Measurements from ENCODE around the gene DHX58. TPM values are rescaled to one million over a fixed set of nuclear protein-coding genes. Genes with fewer than 3 reads are reported as not detected.

Gene DHX58
- total and polyA plus RNA-seq, 2 of the 4 experiments (the other 2 are of a cell fraction) = 1.1 to 2.8 TPM

DNA sequence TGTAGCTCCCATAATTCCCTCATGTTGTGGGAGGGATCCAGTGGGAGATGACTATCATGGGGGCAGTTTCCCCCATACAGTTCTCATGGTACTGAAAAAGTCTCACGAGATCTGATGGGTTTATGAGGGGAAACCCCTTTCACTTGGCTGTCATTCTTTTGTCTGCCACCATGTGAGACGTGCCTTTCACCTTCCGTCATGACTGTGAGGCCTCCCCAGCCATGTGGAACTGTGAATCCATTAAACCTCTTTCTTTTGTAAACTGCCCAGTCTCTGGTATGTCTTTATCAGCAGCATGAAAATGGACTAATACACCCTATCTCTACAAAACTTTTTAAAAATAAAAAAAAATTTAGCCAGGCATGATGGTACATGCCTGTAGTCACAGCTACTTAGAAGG lies 55.9 kb downstream of the DHX58 start:
- Histone ChIP-seq H4K20me1 (ENCODE audit: insufficient read depth, low read length) (no peaks in the 10 kb centered on the region), H4K5ac (ENCODE audit: low read depth, low read length) (no peak overlapping the region), H2AFZ (replicated peaks; ENCODE audit: low read length, poor library complexity) (no peak overlapping the region), H3K4me2 (ENCODE audit: low read depth, low read length) (no peak overlapping the region), H3K18ac (ENCODE audit: low read depth, low read length) (no peak overlapping the region), H2BK5ac (ENCODE audit: low read depth, low read length, poor library complexity, severe bottlenecking) (no peak overlapping the region), H3K9me1 (ENCODE audit: insufficient read depth, low read length) (peaks cover 3% of the 10 kb centered on the region; the same call in 1 of the 2 replicates), H2AK5ac (ENCODE audit: low read depth, low read length) (no peak overlapping the region), H4K91ac (ENCODE audit: insufficient read depth, low read depth, low read length) (no peak overlapping the region), H3K4me3 (ENCODE audit: insufficient read depth, low read depth, low read length) (no peak overlapping the region), H3K27me3 (ENCODE audit: control insufficient read depth, insufficient read depth, low read length) (peaks cover 73% of the 10 kb centered on the region), H3K4me1 (ENCODE audit: control insufficient read depth, insufficient read depth, low read length) (no peaks in the 10 kb centered on the region), H2BK120ac (ENCODE audit: low read depth, low read length) (no peak overlapping the region), H3K4ac (ENCODE audit: low read depth, low read length) (no peak overlapping the region), H3K36me3 (ENCODE audit: control insufficient read depth, insufficient read depth, low read length) (no peaks in the 10 kb centered on the region), H3K27ac (ENCODE audit: insufficient read depth, low read length) (no peak overlapping the region), H3K9me3 (ENCODE audit: control insufficient read depth, insufficient read depth, low read length) (no peaks in the 10 kb centered on the region), H2AK9ac (replicated peaks; ENCODE audit: low read depth, low read length, poor library complexity) (no peak overlapping the region), H3K14ac (replicated peaks; ENCODE audit: low read depth, low read length) (no peak overlapping the region), H3K79me1 (ENCODE audit: low read depth in 1 of 2, low read length in 2 of 2) (no peaks in the 10 kb centered on the region), H3K23ac (ENCODE audit: low read depth, low read length) (no peak overlapping the region), H3K56ac (ENCODE audit: extremely low read depth, insufficient read depth, low read length) (no peak overlapping the region), H4K8ac (ENCODE audit: low read depth in 2 of 2, low read length in 2 of 2) (no peak overlapping the region), H2BK15ac (ENCODE audit: low read depth, low read length) (no peak overlapping the region), H2BK20ac (ENCODE audit: low read depth, low read length) (no peak overlapping the region), H3K9ac (ENCODE audit: low read depth, low read length) (no peak overlapping the region)
- dilution Hi-C loops (cut with HindIII; ENCODE audit: low sequenced_read_pairs, unreplicated experiment) (no loop called here), intact Hi-C loops (cut with micrococcal nuclease) (no loop called here), in situ Hi-C loops (cut with MboI; ENCODE audit: low sequenced_read_pairs) (no loop called here)
- ChIA-PET POLR2A (ENCODE audit: unreplicated experiment) (no interaction called here), CTCF (no interaction called here)
- no peak for TF ChIP-seq RCOR1 (IDR thresholded peaks at IDR 0.05; ENCODE audit: insufficient replicate concordance, low read length)
- TF ChIP-seq MAFK (IDR thresholded peaks at IDR 0.05; ENCODE audit: low read depth, low read length) = no peak
- TF ChIP-seq, protein P1, sequence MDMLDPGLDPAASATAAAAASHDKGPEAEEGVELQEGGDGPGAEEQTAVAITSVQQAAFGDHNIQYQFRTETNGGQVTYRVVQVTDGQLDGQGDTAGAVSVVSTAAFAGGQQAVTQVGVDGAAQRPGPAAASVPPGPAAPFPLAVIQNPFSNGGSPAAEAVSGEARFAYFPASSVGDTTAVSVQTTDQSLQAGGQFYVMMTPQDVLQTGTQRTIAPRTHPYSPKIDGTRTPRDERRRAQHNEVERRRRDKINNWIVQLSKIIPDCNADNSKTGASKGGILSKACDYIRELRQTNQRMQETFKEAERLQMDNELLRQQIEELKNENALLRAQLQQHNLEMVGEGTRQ (IDR thresholded peaks at IDR 0.05; ENCODE audit: low read depth, low read length) = no peak
- no peak for TF ChIP-seq MXI1 (IDR thresholded peaks at IDR 0.05; ENCODE audit: borderline replicate concordance, low read depth, low read length)
- TF ChIP-seq NFE2L2 (IDR thresholded peaks at IDR 0.05; ENCODE audit: low read depth, low read length) = no peak
- TF ChIP-seq CHD1 (IDR thresholded peaks at IDR 0.05; ENCODE audit: low read depth, low read length) = no peak
- TF ChIP-seq POLR2A (IDR thresholded peaks at IDR 0.05; ENCODE audit: low read depth, low read length) = no peak
- no peak for TF ChIP-seq SMC3 (IDR thresholded peaks at IDR 0.05; ENCODE audit: low read depth, low read length)
- no peak for TF ChIP-seq CEBPB (IDR thresholded peaks at IDR 0.05; ENCODE audit: low read depth, low read length)
- TF ChIP-seq, protein P2, sequence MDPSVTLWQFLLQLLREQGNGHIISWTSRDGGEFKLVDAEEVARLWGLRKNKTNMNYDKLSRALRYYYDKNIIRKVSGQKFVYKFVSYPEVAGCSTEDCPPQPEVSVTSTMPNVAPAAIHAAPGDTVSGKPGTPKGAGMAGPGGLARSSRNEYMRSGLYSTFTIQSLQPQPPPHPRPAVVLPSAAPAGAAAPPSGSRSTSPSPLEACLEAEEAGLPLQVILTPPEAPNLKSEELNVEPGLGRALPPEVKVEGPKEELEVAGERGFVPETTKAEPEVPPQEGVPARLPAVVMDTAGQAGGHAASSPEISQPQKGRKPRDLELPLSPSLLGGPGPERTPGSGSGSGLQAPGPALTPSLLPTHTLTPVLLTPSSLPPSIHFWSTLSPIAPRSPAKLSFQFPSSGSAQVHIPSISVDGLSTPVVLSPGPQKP (IDR thresholded peaks at IDR 0.05; ENCODE audit: borderline replicate concordance, low read depth, low read length) = no peak
- TF ChIP-seq MAZ (IDR thresholded peaks at IDR 0.05; ENCODE audit: borderline replicate concordance, low read depth, low read length) = no peak
- TF ChIP-seq, protein P3, sequence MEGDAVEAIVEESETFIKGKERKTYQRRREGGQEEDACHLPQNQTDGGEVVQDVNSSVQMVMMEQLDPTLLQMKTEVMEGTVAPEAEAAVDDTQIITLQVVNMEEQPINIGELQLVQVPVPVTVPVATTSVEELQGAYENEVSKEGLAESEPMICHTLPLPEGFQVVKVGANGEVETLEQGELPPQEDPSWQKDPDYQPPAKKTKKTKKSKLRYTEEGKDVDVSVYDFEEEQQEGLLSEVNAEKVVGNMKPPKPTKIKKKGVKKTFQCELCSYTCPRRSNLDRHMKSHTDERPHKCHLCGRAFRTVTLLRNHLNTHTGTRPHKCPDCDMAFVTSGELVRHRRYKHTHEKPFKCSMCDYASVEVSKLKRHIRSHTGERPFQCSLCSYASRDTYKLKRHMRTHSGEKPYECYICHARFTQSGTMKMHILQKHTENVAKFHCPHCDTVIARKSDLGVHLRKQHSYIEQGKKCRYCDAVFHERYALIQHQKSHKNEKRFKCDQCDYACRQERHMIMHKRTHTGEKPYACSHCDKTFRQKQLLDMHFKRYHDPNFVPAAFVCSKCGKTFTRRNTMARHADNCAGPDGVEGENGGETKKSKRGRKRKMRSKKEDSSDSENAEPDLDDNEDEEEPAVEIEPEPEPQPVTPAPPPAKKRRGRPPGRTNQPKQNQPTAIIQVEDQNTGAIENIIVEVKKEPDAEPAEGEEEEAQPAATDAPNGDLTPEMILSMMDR (conservative IDR thresholded peaks at IDR 0.05; ENCODE audit: low read depth, low read length) = no peak
- TF ChIP-seq FOS (IDR thresholded peaks at IDR 0.05; ENCODE audit: low read depth, low read length) = no peak
- no peak for TF ChIP-seq RFX5 (IDR thresholded peaks at IDR 0.05; ENCODE audit: low read depth, low read length)
- TF ChIP-seq RAD21 (IDR thresholded peaks at IDR 0.05; ENCODE audit: low read length) = no peak
- TF ChIP-seq BHLHE40 (IDR thresholded peaks at IDR 0.05; ENCODE audit: low read depth, low read length) = no peak
- DNase-seq (no peak), ATAC-seq (ENCODE audit: low read depth) (no peak)
- 79% methylated on average over 2 of the region's 3 CpGs; no CpG with 5 or more reads in 1 of the 2 experiments for WGBS, 2 experiments (ENCODE audit: extremely low coverage in 2 of 2, insufficient read length in 1 of 2)
- BruUV-seq (replicated peaks) = no TSS peak
